ENCODE data around the gene COG7. TPM values are rescaled to one million over a fixed set of nuclear protein-coding genes. Genes with fewer than 3 reads are reported as not detected.

Gene COG7
- total RNA-seq, 1 experiment from 2014 or later: 17.1 TPM

- H3K4me3 ChIP-seq (ENCODE audit: insufficient read depth, low read depth, low read length): no peak overlapping the region
- no peaks in the 10 kb centered on the region for H3K27me3 ChIP-seq (ENCODE audit: control insufficient read depth, insufficient read depth, low read length)
- peak; percentile 7 for DNase-seq
- H3K36me3 ChIP-seq (replicated peaks; ENCODE audit: control insufficient read depth, insufficient read depth, low read length): no peaks in the 10 kb centered on the region
These were observed 95.2 kb downstream of the COG7 start for GRCh38 chr16:23357761-23358290.

DNA sequence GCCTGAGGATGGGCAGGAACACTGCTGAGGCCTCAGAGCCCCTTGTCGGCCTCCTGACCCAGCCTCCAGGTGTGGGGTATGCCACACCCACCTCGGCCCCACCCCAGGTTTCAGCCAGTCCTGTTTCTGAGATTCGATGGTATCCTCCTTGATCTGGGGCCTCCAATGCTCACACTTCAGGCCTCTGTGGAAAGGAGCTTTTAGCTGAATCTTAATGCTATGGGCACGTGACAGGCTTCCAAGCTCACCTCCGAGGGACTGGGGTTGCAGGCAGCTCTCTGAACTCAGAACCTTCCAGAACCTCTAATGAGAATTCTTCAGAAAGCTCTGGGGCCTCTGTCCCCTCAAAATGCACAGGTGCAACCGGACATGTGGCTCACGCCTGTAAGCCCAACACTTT is 96.0 kb downstream of the COG7 start:
- peak; percentile 7 for DNase-seq
- Histone ChIP-seq H3K36me3 (replicated peaks; ENCODE audit: control insufficient read depth, insufficient read depth, low read length) (no peaks in the 10 kb centered on the region), H3K27me3 (ENCODE audit: control insufficient read depth, insufficient read depth, low read length) (no peaks in the 10 kb centered on the region), H3K4me3 (ENCODE audit: insufficient read depth, low read depth, low read length) (no peak overlapping the region)

GRCh38 chr16:23355106-23355670 is 97.8 kb downstream of the COG7 start:
- no peaks in the 10 kb centered on the region for H3K36me3 ChIP-seq (replicated peaks; ENCODE audit: control insufficient read depth, insufficient read depth, low read length)

GRCh38 chr16:23354246-23354645 is 98.7 kb downstream of the COG7 start:
- no peaks in the 10 kb centered on the region for H3K36me3 ChIP-seq (replicated peaks; ENCODE audit: control insufficient read depth, insufficient read depth, low read length)
- peak; percentile 5 for DNase-seq
- no peaks in the 10 kb centered on the region for H3K27me3 ChIP-seq (ENCODE audit: control insufficient read depth, insufficient read depth, low read length)
- no peak overlapping the region for H3K4me3 ChIP-seq (ENCODE audit: insufficient read depth, low read depth, low read length)

More at GRCh38 chr16:23355106-23355670, 97.8 kb downstream of the COG7 start:
- Histone ChIP-seq H3K4me3 (ENCODE audit: insufficient read depth, low read depth, low read length) (no peak overlapping the region), H3K27me3 (ENCODE audit: control insufficient read depth, insufficient read depth, low read length) (no peaks in the 10 kb centered on the region)
- no peak for DNase-seq

DNA sequence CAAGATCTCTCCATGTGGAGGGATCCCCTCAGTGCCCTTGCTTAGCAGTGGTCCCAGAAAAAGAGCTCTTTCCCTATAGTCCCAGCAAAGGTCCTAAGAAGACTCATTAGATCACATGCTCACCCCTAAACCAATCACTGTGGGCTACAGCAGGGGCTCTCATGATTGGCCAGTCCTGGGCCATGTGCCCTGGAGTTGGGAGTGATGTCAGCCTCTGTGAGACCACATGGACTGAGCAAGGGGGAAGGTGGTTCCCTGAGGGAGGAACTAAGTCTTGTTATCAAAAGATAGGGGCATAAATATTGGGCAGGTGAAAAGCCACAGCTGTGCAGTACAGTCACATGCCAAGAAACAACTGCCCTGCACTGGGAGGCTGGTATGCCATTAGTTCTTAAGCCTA is 99.5 kb downstream of the COG7 start:
- H3K27me3 ChIP-seq (ENCODE audit: control insufficient read depth, insufficient read depth, low read length): no peaks in the 10 kb centered on the region
- DNase-seq: peak; percentile 8
- H3K36me3 ChIP-seq (replicated peaks; ENCODE audit: control insufficient read depth, insufficient read depth, low read length): no peaks in the 10 kb centered on the region
- no peak overlapping the region for H3K4me3 ChIP-seq (ENCODE audit: insufficient read depth, low read depth, low read length)

GRCh38 chr16:23351360-23351759 is 101.6 kb downstream of the COG7 start:
- no peak overlapping the region for H3K4me3 ChIP-seq (ENCODE audit: insufficient read depth, low read depth, low read length)
- no peaks in the 10 kb centered on the region for H3K36me3 ChIP-seq (replicated peaks; ENCODE audit: control insufficient read depth, insufficient read depth, low read length)
- DNase-seq: no peak
- no peaks in the 10 kb centered on the region for H3K27me3 ChIP-seq (ENCODE audit: control insufficient read depth, insufficient read depth, low read length)

GRCh38 chr16:23348579-23349469 is 104.2 kb downstream of the COG7 start:
- Histone ChIP-seq H3K36me3 (replicated peaks; ENCODE audit: control insufficient read depth, insufficient read depth, low read length) (no peaks in the 10 kb centered on the region), H3K27me3 (ENCODE audit: control insufficient read depth, insufficient read depth, low read length) (no peaks in the 10 kb centered on the region; the same call in 1 of the 2 replicates), H3K4me3 (ENCODE audit: insufficient read depth, low read depth, low read length) (no peak overlapping the region)
- peak; percentile 77 for DNase-seq

GRCh38 chr16:23345237-23345636 is 107.8 kb downstream of the COG7 start:
- DNase-seq: no peak
- no peaks in the 10 kb centered on the region; the same call in 1 of the 2 replicates for H3K27me3 ChIP-seq (ENCODE audit: control insufficient read depth, insufficient read depth, low read length)
- H3K4me3 ChIP-seq (ENCODE audit: insufficient read depth, low read depth, low read length): no peak overlapping the region
- H3K36me3 ChIP-seq (replicated peaks; ENCODE audit: control insufficient read depth, insufficient read depth, low read length): no peaks in the 10 kb centered on the region

GRCh38 chr16:23343643-23344612 is 109.1 kb downstream of the COG7 start:
- H3K36me3 ChIP-seq (replicated peaks; ENCODE audit: control insufficient read depth, insufficient read depth, low read length): no peaks in the 10 kb centered on the region
- DNase-seq: no peak
- H3K4me3 ChIP-seq (ENCODE audit: insufficient read depth, low read depth, low read length): no peak overlapping the region

DNA sequence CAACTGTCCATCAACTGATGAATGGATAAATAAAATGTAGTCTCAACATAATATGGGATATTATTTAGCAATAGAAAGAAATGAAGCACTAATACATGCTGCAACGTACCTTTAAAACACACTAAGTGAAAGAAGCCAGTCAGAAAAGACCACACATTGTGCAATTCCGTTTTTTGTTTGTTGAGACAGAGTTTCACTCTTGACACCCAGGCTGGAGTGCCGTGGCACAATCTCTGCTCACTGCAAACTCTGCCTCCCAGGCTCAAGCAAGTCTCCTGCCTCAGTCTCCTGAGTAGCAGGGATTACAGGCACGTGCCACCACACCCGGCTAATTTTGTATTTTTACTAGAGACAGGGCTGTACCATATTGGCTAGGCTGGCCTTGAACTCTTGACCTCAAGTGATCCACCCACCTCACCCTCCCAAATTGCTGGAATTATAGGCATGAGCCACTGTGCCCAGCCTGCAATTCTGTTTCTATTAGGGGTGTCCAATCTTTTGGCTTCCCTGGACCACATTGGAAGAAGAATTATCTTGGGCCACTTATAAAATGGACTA is 110.8 kb downstream of the COG7 start:
- no peaks in the 10 kb centered on the region; the same call in 1 of the 2 replicates for H3K27me3 ChIP-seq (ENCODE audit: control insufficient read depth, insufficient read depth, low read length)
- no peak for DNase-seq
- H3K36me3 ChIP-seq (replicated peaks; ENCODE audit: control insufficient read depth, insufficient read depth, low read length): no peaks in the 10 kb centered on the region
- H3K4me3 ChIP-seq (ENCODE audit: insufficient read depth, low read depth, low read length): no peak overlapping the region

More at GRCh38 chr16:23343643-23344612, 109.1 kb downstream of the COG7 start:
- no peaks in the 10 kb centered on the region; the same call in 1 of the 2 replicates for H3K27me3 ChIP-seq (ENCODE audit: control insufficient read depth, insufficient read depth, low read length)

DNA sequence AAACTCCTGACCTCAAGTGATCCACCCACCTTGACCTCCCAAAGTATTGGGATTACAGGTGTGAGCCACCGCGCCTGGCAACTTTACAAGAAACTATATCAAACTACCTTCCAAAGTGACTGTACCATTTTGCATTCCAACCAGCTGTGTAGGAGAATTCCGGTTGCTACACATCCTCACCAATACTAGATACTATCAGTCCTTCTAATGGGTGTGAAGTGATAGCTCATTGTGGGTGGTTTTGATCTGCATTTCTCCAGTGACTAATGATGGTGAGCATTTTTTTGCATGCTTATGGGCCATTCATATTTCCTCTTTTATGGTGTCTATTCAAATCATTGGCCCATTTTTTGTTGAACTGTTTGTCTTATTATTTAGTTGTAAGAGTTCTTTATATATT is 113.2 kb downstream of the COG7 start:
- Histone ChIP-seq H3K27me3 (ENCODE audit: control insufficient read depth, insufficient read depth, low read length) (no peaks in the 10 kb centered on the region), H3K4me3 (ENCODE audit: insufficient read depth, low read depth, low read length) (no peak overlapping the region), H3K36me3 (replicated peaks; ENCODE audit: control insufficient read depth, insufficient read depth, low read length) (no peaks in the 10 kb centered on the region)
- DNase-seq: no peak
